Effector memory CD4-positive, alpha-beta T cell (primary cell): Measurements from ENCODE around the gene FAM227A.
"Not testable (repeated sequence)": the region's sequence is repeated elsewhere in the genome, so short reads cannot be mapped to it uniquely, and the experiment has no call there.

ENCODE experiments used
- DNase-seq, 3 donors: peaks; one replicate each; pipeline ENCODE4 v3.0.0-alpha.2; 2020
- H3K27ac ChIP-seq: 2 replicates; pipeline ENCODE4 v1.7.0; 2013; ENCODE audit warnings: mild to moderate bottlenecking, low read length, moderate library complexity; ENCODE audit not compliant: insufficient read depth, poor library complexity, severe bottlenecking
- H3K27me3 ChIP-seq: replicated peaks from 2 replicates; pipeline ENCODE4 v1.7.0; 2013; ENCODE audit warnings: mild to moderate bottlenecking, low read length; ENCODE audit not compliant: insufficient read depth, control insufficient read depth, poor library complexity, severe bottlenecking
- H3K36me3 ChIP-seq: 2 replicates; pipeline ENCODE4 v1.7.0; 2013; ENCODE audit warnings: mild to moderate bottlenecking, low read length, moderate library complexity; ENCODE audit not compliant: control insufficient read depth, insufficient read depth
- H3K4me1 ChIP-seq: 2 replicates; pipeline ENCODE4 v1.7.0; 2013; ENCODE audit warnings: low read length, mild to moderate bottlenecking; ENCODE audit not compliant: control insufficient read depth, insufficient read depth, poor library complexity, severe bottlenecking
- H3K4me3 ChIP-seq: 2 replicates; pipeline ENCODE4 v1.7.0; 2013; ENCODE audit warnings: low read length, low read depth, mild to moderate bottlenecking; ENCODE audit not compliant: insufficient read depth, poor library complexity, severe bottlenecking
- H3K9me3 ChIP-seq: 2 replicates; pipeline ENCODE4 v1.7.0; 2013; ENCODE audit warnings: mild to moderate bottlenecking, low read length, moderate library complexity; ENCODE audit not compliant: control insufficient read depth

FAM227A gene

DNA sequence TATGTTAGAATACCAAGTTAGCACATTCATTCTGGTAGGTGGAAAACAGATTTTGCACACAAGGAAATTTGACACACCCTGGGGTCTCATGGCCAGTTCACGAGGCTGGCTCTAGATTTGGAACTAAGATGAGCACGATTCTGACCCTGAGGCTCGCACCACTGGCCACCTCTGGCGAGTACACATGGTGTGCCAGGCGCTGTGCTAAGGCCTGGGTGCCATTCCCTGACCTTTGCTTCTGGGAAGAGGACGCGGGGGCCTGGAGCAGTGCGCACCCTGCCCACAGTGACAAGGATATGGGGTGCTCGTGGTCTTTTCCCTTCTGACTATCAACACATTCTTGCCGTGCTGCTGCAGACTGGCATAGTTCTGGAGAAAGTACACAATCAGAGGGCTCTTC lies 56.7 kb downstream of the FAM227A start:
- Histone ChIP-seq H3K9me3 (no peaks in the 10 kb centered on the region), H3K27me3 (no peaks in the 10 kb centered on the region), H3K4me1 (no peaks in the 10 kb centered on the region), H3K4me3 (no peak overlapping the region), H3K36me3 (no peaks in the 10 kb centered on the region), H3K27ac (no peak overlapping the region)
- no peak for DNase-seq

DNA sequence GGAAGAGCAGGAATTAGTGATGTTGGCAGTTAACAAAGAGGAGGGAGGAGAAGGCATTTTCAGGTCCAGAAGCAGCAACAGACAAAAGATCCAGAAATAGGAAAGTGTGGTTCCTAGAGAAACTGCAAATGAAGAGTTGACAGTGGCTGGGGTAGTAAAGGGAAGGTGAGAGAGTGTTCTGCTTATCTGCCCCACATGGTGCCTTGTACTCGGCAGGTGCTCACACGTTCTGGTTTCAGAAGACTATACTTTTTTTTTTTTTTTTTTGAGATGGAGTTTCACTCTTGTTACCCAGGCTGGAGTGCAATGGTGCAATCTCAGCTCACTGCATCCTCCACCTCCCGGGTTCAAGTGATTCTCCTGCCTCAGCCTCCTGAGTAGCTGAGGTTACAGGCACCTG lies 73.3 kb downstream of the FAM227A start:
- not testable (repeated sequence) for H3K36me3 ChIP-seq, H3K27me3 ChIP-seq, H3K4me3 ChIP-seq, DNase-seq, H3K4me1 ChIP-seq, H3K9me3 ChIP-seq, H3K27ac ChIP-seq

DNA sequence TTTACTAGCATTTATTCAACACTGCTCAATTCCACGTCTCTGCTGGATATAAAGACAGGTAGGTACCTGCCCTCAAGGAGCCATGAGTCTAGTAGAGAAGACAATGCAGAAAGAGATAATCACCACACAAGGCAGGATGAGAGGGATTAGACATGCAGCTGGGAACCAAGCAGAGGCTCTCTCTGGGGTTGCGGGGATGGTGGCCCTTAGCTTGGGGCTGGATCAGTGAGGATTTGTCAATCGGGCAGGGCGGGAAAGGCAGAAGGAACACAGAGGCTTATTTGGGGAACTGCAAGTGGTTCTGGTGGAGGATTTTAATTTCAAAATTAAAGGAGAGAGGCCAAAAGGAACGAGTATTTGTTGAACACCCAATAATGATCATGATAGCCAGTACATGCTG lies 77.7 kb downstream of the FAM227A start:
- H3K27me3 ChIP-seq, result no peaks in the 10 kb centered on the region
- DNase-seq, result no peak

DNA sequence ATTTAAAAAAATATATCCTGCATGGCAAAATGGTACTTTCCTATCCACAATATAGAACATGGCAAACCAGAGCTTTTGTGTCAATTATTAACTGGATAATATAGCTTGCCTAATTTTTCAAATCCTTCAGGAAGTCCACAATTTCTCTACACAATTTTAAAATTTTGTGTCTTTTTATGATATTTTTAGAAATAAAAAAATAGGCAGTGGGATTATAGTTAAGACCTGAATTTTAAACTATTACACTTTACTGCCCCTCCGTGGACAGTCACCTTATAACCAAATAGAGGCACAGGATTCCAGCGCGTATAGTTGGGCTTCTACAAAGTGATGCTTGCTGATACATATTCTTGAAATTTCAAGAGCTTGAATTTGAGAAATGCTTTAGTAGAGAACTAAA lies 84.1 kb downstream of the FAM227A start:
- H3K36me3 ChIP-seq, result no peaks in the 10 kb centered on the region
- no peak overlapping the region for H3K27ac ChIP-seq
- DNase-seq, result peak in 1 of 3 donors; percentile 6
- peaks cover 12% of the 10 kb centered on the region for H3K4me1 ChIP-seq
- H3K9me3 ChIP-seq, result no peaks in the 10 kb centered on the region
- no peak overlapping the region for H3K4me3 ChIP-seq
- H3K27me3 ChIP-seq, result no peaks in the 10 kb centered on the region

More for the DNA sequence above, 77.7 kb downstream of the FAM227A start:
- H3K27ac ChIP-seq, result no peak overlapping the region
- H3K9me3 ChIP-seq, result no peaks in the 10 kb centered on the region
- no peaks in the 10 kb centered on the region for H3K4me1 ChIP-seq
- no peaks in the 10 kb centered on the region for H3K36me3 ChIP-seq
- H3K4me3 ChIP-seq, result no peak overlapping the region

DNA sequence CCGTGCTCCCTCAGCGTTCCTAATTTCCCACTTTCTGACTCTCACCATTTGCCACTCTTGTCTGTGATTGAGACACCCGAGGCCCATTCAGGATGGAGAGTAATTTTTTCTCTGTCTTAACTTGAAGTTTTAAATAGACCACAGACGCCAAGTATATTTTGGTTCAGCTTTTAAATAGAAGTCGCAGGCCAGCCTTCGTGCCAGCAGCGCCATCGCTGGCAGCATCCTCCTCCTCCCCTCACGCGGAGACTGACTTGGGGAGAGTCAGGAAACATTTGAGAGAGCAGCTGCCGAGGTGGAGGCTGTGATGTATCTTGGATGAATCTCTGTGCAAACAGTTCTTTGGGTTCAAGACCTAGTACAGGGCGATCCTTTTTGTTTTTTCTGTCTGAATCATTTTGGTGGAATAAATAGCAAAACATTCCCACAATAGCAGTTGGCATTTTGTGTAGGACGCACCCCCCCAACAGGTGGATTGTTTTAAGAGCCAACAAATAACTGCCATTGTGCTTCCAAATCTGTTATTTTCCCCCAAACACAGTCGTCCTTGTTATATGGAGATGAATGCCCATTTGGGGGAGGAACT lies 85.3 kb downstream of the FAM227A start:
- peaks cover 12% of the 10 kb centered on the region for H3K4me1 ChIP-seq
- peak overlapping the region; percentile 54 for H3K27ac ChIP-seq
- H3K9me3 ChIP-seq, result no peaks in the 10 kb centered on the region
- peak overlapping the region; percentile 54 for H3K4me3 ChIP-seq
- no peaks in the 10 kb centered on the region for H3K27me3 ChIP-seq
- no peaks in the 10 kb centered on the region for H3K36me3 ChIP-seq
- peak in 1 of 3 donors; percentile 5 for DNase-seq

DNA sequence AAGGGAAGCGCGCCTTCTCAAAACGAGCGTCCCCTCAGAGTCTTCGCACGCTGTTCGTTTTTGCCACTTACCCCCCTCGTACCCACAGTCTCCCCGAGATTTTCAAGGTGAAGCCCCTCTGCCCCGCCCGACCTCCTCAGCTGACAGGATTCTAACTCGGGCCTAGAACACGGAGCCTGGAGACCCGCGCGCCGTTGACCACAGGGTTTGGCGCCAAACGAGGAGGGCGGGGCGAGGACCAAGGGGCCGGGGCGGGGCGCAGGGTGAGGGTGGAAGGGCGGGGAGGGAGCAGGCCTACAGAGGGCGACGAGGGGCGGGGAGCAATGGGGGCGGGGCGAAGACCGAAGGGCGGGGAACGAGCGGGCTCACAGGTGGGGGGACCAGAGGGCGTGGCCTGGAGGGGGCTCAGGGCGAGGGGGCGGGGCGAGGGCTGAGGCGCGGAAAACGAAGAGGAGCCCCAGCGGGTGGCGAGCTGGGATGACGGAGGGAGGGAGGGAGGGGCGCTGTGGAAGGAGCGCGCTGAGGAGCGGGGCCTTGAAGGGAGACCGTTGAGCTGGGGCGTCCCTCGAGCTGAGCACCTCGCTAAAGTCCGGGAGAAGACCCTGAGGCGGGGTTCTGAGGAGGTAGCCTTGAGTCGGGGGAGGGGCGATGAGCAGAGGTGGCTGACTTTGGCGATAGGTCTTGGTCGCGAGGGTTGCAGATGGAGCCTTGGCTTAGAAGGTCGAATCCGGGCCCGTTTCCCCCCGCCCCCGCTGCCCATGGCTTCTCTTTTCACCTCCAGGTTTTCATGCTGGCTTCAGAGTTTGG lies 86.0 kb downstream of the FAM227A start, which contains the start of gene DMC1:
TSS of gene DMC1 (minus strand) at position 212 of the 807 bp plus-strand sequence. CDS start 1,927 bp downstream, outside the sequence.
- peak; percentile 95 to 98 (median 95) for DNase-seq
- Histone ChIP-seq H3K27me3 (no peaks in the 10 kb centered on the region), H3K9me3 (no peaks in the 10 kb centered on the region), H3K27ac (peak within 1 kb of the TSS; percentile 54), H3K4me1 (peaks cover 12% of the 10 kb centered on the region), H3K4me3 (peak within 1 kb of the TSS; percentile 69), H3K36me3 (no peaks in the 10 kb centered on the region)

DNA sequence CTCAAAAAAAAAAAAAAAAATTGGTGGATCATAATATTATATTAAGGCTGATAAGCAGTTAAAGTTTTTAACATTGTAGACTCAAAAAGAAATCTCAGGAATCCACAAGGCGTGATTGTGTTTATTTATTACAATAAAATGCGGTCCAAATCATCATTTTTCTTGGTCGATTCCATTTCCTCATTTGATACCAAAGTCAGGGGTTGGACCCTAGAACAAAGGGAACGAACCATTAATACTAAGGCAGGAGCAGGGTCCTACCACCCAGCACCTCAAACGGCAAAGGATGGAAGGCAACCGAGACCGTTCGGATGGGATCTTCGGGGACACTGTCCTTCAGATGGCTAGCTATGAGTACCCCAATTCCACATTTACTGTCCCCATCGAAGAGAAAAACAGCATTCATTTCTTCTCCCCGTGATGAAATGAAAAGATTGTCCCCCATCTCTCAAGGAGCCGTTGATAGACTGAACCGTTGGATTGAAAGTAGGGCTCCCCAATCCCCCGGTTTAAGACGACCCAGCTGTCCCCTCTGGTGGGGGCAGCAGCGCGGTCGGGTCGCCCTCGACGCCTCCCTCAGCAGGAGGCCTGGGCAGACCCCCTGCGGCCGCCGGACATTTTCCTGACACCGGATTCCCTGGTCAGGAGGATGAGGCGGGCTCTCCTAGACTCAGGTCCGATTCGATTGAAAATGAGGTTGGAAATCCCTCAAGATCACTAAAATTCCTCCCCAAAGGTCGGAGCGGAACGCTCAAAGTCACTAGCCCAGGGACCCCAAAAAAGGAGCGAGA lies 86.8 kb downstream of the FAM227A start:
- peaks cover 12% of the 10 kb centered on the region for H3K4me1 ChIP-seq
- peak overlapping the region; percentile 49 for H3K27ac ChIP-seq
- H3K9me3 ChIP-seq, result no peaks in the 10 kb centered on the region
- H3K27me3 ChIP-seq, result no peaks in the 10 kb centered on the region
- peak overlapping the region; percentile 69 for H3K4me3 ChIP-seq
- H3K36me3 ChIP-seq, result no peaks in the 10 kb centered on the region
- DNase-seq, result no peak

DNA sequence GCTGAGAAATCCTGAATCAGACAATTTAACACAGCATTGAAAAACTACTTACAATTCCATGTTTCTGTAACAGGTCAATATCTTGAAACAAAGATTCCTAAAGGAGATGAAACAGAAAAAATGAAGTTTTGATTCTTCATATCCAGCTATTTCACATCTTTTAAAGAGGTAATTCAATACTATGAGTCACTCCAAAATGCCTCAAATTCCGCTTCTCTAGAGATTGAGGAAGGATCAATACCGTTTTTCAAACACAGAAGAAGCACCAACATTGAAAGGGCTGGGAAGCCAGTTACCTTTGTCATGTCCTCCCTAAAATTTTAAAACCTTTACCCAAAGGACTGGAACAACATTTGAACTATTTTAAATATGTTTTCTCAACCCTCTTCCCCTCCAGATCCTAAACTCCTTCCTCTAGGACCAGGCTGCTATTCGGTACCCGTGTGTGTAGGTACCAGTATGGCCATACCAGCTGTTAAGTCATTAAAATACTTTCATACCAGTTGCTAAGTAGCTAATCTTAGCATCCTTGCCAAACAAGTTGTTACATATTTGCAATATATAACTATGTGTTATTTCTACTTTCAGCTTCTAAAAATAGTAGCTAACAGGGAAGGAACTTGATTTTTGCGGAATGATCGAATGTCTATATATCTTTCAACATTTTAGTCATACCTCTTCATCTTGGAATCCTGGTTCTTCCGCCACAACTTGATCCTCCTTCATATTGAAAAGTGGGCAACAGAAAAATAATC lies 88.5 kb downstream of the FAM227A start:
- no peak for DNase-seq
- H3K9me3 ChIP-seq, result no peaks in the 10 kb centered on the region
- no peak overlapping the region for H3K4me3 ChIP-seq
- no peaks in the 10 kb centered on the region for H3K36me3 ChIP-seq
- no peak overlapping the region for H3K27ac ChIP-seq
- H3K4me1 ChIP-seq, result peaks cover 12% of the 10 kb centered on the region
- H3K27me3 ChIP-seq, result no peaks in the 10 kb centered on the region

DNA sequence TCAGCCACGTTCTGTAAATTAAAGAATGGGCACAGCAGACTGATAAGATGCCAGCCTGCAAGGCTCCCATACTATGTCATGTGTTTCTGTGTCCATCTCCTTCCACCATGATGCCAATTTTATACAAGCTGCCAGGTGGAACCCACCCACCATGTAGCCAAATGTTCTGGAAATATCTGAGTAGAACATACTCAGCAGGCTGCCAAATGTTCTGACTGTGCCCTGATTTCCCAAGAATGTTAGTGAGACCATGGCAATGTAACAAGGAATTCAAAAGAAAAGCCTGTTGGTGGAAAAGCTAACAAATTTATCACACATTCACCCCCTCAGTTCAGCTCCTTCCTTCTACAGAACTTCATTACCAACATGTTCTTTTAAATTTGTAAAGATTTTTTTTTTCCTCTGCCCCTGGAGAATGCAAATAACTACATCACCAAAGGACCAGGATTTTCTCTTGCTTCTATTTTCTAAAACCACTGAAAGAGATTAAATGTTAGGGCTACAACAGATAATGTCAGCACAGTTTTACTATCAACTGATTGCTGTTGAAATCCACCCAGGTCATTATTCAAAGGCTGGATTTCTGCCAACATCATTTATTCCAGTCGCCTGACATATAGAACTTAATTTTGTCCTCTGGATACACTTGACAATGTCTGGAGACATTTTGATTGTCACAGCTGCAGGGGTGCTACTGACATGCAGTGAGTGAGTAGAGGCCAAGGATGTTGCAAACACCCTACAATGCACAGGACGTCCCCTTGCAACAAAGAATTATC lies 89.3 kb downstream of the FAM227A start:
- H3K4me3 ChIP-seq, result no peak overlapping the region
- no peaks in the 10 kb centered on the region for H3K36me3 ChIP-seq
- H3K27me3 ChIP-seq, result no peaks in the 10 kb centered on the region
- no peak overlapping the region for H3K27ac ChIP-seq
- DNase-seq, result no peak
- peaks cover 12% of the 10 kb centered on the region for H3K4me1 ChIP-seq
- no peaks in the 10 kb centered on the region for H3K9me3 ChIP-seq
